GM19023 (cell line): ENCODE measurements around the gene GALNT17.

Experiments used
- ATAC-seq: cut with Tn5 transposase; IDR thresholded peaks from one replicate; pipeline ENCODE4 v1.9.1; 2021; ENCODE audit warnings: mild to moderate bottlenecking, moderate library complexity; ENCODE audit not compliant: unreplicated experiment

GALNT17 gene

DNA sequence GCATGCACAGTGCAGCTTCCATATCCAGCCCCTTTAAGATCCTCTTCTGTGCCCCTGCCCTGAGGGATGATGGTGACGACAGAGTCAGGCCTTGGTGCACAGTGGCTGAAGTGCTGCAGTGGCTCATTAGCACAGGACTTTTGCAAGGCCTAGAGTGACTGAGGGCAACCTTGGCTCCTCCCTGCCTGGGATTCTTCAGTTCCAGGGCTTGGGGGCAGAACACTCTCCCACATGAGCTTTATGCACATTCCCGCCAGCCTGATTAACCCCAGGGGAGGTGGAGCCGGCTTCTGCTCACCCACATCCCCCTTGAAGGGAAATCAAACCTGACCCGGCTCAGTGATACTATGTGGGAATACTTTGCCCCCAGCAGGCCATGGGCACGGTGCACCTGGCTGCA lies 253.4 kb downstream of the GALNT17 start:
- no peak for ATAC-seq

DNA sequence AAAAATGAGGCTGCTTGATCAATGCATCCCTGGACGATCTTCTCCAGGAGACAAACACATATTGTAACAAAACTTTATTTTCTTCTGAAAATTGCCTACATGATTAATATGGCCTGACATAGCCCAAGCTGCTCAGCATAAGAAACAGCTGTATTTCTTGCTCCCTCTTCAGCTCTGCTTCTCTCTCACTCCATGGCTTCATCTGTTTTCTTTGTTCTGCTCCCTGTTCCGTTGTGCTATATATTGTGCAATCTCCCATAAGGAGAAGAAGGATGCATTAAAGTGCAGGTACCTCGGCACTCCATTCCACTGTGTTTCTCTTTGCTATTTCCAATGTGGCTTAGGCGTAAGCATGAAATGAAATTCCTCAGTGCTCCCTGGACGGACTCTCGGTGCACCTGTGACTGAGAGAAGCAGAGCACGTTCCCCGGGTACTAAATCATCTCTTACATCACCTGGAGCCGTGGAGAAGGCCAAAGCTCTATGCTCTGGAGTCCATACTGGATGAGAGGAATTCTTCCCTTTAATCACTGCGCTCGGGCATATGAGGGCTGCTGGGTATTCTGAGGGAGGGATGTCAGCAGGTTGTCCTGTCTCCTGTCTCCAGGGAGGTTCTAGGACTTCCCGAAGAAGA lies 254.3 kb downstream of the GALNT17 start:
- ATAC-seq = no peak

- no peak for ATAC-seq
These were observed 256.2 kb downstream of the GALNT17 start for GRCh38 chr7:71388181-71388580.

DNA sequence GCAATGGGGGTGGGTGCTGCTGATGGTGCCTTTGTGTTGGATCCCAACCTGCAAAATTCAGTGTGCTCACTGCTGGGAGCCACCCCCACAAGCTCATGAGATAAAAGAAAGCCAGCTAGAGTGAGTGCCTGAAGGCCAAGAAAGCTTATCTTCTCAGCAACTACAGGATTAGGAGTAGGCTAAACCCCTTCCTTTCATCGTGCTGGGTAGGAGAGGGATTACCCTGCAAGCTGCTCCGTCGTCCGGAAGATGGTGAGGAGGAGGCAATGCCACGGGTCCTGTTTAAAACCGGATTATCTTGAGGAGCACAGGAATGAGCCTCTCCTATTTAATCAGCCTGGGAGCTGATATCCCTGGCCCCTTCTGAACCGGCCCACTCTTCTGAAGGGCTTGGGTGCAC lies 258.0 kb downstream of the GALNT17 start:
- ATAC-seq = no peak

- ATAC-seq = no peak
These were observed 261.7 kb downstream of the GALNT17 start for GRCh38 chr7:71393661-71394060.

GRCh38 chr7:71402684-71403083 lies 270.7 kb downstream of the GALNT17 start:
- ATAC-seq = no peak

GRCh38 chr7:71403202-71403946 lies 271.4 kb downstream of the GALNT17 start:
- no peak for ATAC-seq

DNA sequence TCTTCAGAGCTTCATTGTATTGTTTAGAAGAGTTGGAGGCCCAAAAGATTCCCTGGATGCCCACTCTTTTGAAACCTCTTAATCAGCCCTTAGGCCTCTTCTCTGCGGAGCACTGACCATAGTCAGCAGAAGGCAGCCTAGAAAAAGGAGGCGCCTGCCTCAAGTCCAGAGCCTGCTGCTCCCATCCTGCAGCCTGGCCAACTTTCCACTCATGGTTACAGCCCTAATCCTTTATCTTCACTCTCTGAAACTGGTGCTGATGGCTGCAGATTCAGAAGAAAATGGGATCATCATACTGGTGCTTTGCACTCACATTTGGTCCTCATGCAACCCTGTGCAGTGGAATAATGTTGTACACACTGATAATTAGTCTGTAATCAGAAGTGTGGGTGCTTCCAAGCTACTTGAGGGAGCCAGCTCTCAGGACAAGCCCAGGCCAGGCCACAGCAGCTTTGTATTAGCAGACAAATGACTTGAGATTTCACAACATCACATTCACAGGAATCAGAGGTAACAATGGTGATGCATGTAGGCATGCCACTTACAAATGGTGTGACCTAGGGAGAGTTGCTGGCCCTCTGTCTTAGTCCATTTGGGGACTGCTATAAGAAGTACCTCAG lies 272.9 kb downstream of the GALNT17 start:
- no peak for ATAC-seq

DNA sequence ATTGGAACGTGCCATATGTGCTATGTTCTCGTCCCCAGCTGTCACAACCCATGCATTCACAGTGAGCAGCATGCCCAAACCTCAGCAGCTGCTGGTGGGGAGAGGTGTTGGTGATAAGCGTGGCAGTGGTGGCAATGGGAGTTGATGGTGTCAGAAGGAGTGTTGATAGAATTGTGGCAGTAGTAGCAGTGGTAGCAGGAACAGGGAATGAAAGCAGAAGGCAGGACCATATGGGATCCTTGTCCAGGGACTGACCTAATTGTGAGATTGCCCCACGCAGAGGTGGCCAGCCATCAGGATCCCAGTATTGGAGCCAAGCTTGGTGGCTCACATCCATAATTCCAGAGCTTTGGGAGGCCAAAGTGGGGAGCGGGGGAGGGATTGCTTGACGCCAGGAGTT lies 276.3 kb downstream of the GALNT17 start:
- no peak for ATAC-seq

DNA sequence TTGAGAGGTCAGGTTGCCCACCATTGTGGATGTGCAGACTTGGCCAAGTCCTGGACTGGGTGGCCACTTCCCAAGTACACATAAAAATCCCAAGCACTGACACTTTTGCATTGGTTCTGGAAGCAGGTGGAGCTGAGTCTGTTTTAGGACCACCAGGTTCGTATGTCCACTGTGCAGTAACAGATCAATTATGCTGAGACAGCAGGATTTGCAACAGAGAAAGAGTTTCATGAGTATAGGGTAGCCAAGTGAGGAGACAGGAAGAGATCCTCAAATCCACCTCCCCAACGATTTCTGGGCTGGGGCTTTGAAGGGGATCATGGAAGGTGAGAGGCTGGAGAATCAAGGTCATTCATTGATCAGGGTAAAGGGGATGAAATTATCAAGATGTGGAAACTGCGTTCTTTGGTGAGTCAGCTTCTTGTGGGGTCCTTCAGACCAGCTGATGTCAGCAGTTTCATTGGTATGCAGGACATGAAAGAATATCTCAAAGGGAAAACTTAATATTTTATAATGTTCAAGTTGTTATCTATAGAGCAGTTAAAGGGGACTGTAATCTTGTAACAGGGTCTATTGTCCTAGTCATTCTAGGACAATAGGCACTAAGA lies 277.7 kb downstream of the GALNT17 start:
- no peak for ATAC-seq

DNA sequence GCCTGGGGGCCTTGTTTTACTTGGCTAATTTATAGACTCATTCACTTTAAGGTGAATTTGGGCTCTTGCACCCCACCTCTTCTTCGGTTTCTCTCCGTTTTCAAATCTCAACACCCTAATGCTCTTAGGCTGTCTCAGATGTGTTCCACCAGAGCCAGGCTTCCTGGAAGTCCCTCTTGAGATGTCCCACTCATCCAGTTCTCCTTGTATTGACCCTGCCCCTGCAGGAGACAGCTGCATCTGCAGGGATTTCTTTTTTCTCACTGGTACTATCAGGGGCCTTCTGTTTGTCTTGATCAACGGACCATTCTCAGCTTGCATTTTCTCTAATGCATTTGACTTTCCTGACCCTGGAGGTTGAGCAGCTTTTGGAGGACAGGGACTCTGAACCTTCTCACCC lies 279.5 kb downstream of the GALNT17 start:
- ATAC-seq = no peak

DNA sequence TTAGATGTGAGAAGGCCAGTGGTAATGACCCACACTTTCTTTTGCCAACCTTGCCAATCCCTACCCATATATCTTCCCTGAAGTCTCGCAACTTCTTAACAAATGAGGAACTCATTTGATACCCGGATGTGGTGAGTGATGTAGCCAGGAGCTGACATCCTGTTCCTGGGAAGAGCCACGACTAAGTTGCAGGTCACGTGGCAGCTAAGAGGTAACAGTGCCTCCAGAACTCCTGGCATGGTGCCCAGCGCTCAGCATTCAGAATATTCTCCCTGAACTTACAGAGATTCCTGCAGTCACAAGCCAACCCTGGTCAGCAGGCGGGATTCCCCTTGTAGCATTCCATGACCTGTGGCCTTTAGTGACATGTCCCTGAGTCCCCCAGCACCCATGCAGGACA lies 282.5 kb downstream of the GALNT17 start:
- no peak for ATAC-seq

GRCh38 chr7:71419546-71420337 lies 287.8 kb downstream of the GALNT17 start:
- ATAC-seq = no peak

- ATAC-seq = no peak
These were observed 290.2 kb downstream of the GALNT17 start for GRCh38 chr7:71422104-71422503.

DNA sequence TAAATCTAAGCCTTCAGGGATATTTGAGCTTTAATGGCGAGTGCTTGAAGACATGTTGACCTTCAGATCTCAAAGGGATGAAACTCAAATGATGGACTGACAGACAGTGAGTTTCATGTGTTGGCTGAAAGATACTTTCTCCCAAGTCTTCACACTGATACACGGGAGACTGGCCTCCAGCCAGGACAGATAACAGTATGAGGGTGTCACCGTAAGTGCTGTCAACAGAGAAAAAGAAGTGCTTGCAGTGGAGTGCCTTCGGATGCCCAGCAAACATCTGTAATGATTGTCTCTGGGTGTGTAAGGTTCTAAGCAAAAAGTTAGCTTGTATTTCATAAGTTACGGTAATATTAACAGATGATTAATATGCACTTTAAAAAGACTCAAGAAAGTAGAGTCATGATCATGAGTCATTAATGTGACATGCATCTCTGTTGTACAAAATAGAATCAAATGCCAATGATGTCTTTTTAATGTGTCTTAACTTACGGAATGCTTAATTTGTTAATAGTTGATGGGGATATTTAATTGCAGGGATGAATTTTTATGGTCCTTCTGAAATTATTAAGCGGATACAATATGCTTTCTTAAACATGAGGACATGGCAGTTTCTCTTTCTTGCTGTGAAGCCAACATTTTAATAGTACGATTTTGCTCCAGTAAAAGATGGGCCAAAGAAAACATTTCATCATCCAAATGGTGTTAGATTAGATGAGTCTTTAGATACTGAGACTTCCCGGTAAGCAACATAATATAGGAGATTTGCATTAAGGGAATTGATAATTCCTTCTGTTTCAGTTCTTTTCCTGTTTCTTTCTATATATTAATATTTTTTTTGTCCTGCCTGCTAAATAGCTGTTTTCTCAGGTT lies 292.5 kb downstream of the GALNT17 start:
- ATAC-seq = no peak

- ATAC-seq = no peak
These were observed 297.1 kb downstream of the GALNT17 start for GRCh38 chr7:71429083-71429482.

DNA sequence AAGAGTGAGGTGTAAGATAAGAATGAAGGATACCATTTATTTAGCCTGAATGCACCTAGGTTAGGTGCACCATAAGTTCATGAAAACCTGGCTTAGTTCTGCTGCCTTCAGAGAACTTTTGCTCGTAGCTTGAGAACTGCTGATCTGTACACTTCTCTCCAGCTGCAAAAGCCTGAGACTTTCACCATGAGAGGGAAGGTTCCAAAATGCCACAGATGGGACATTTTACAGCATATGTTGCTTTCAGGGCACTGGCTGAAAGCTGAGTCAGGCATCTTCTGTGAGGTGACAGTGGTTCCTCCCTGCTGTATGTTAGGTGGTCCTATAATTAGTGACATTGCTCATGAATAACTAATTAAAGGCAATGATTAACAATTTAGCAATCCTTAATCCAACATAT lies 298.3 kb downstream of the GALNT17 start:
- ATAC-seq = no peak

DNA sequence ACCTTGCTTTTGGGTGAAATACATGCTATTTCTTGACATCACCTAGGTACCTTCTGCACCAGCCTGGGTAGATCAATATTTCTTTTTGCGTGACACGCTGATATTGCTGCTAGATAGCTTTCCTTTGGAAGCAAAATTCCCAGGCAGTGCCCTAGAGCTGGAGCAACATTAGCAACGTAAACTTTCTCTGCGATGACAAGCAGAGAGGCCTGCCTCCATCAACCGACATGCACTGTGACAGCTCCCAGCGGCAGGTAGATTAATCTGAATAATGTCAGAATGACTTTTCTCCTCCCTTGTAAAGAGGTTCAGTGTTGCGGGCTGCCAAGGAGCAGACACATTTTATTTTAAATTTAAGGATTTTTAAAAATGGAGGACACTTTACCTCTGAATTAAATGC lies 307.4 kb downstream of the GALNT17 start:
- no peak for ATAC-seq

GRCh38 chr7:71442492-71443190 lies 310.7 kb downstream of the GALNT17 start:
- no peak for ATAC-seq

GRCh38 chr7:71443191-71443530 lies 311.2 kb downstream of the GALNT17 start:
- no peak for ATAC-seq
